Immature natural killer cell (primary cell): Measurements from ENCODE around the gene RXRA. TPM values are rescaled to one million over a fixed set of nuclear protein-coding genes. Genes with fewer than 3 reads are reported as not detected.

Source experiments
- DNase-seq, 3 donors: peaks; one replicate each; pipeline ENCODE4 v3.0.0; 2022; ENCODE audit warnings: mixed read lengths in 1 of 3
- H3K27ac Mint-ChIP-seq, 6 donors: one replicate each; pipeline ENCODE4 v1.8.0; 2020; ENCODE audit warnings: mixed read lengths in 6 of 6, mild to moderate bottlenecking in 5 of 6, inconsistent platforms in 4 of 6, moderate library complexity in 3 of 6
- H3K27me3 Mint-ChIP-seq, 3 donors: one replicate each; pipeline ENCODE4 v1.8.0; 2020 to 2021; ENCODE audit warnings: low read depth in 3 of 3, mild to moderate bottlenecking in 3 of 3, mixed read lengths in 3 of 3, moderate library complexity in 3 of 3, inconsistent platforms in 1 of 3
- H3K36me3 Mint-ChIP-seq, 3 donors: one replicate each; pipeline ENCODE4 v1.8.0; 2020; ENCODE audit warnings: mixed read lengths in 3 of 3, inconsistent platforms in 2 of 3, mild to moderate bottlenecking in 2 of 3
- H3K4me1 Mint-ChIP-seq, 2 donors: one replicate each; pipeline ENCODE4 v1.8.0; 2020; ENCODE audit warnings: inconsistent platforms in 2 of 2, mild to moderate bottlenecking in 2 of 2, mixed read lengths in 2 of 2, moderate library complexity in 1 of 2
- H3K4me3 Mint-ChIP-seq, 5 donors: one replicate each; pipeline ENCODE4 v1.8.0; 2020; ENCODE audit warnings: mild to moderate bottlenecking in 5 of 5, mixed read lengths in 5 of 5, inconsistent platforms in 3 of 5, moderate library complexity in 3 of 5
- H3K9me3 Mint-ChIP-seq, 6 donors: one replicate each; pipeline ENCODE4 v1.8.0; 2020; ENCODE audit warnings: mild to moderate bottlenecking in 6 of 6, mixed read lengths in 6 of 6, inconsistent platforms in 4 of 6, moderate library complexity in 3 of 6
- polyA plus RNA-seq, 3 donors: library from polyadenylated mRNA; unstranded; fragments of 300-500 nt; fragmentation: Illumina TruSeq; gene quantifications; one replicate each; pipeline ENCODE4 v1.2.3, GENCODE V29; 2021

The RXRA gene
- polyA plus RNA-seq, 3 donors from 2014 or later, result 1.0 to 4.4 (median 1.9) TPM

GRCh38 chr9:134395002-134395517 lies 68.8 kb downstream of the RXRA start:
- DNase-seq, result no peak
- H3K9me3 Mint-ChIP-seq, result peaks cover 0 to 5% (median under 1%) of the 10 kb centered on the region in 6 donors
- H3K27me3 Mint-ChIP-seq, result peaks cover 13 to 26% (median 21%) of the 10 kb centered on the region in 3 donors
- H3K27ac Mint-ChIP-seq, result peak overlapping the region in 5 of 6 donors; percentile 66 to 96 (median 92)
- H3K4me1 Mint-ChIP-seq, result peaks cover 66 to 91% of the 10 kb centered on the region in 2 donors
- peaks cover 0 to 3% (median 0%) of the 10 kb centered on the region in 3 donors for H3K36me3 Mint-ChIP-seq
- peak overlapping the region; percentile 21 to 88 (median 84) for H3K4me3 Mint-ChIP-seq

- Mint-ChIP-seq H3K27ac (peak overlapping the region; percentile 76 to 96 (median 93)), H3K36me3 (peaks cover 0 to 3% (median 0%) of the 10 kb centered on the region in 3 donors), H3K27me3 (peaks cover 13 to 23% (median 19%) of the 10 kb centered on the region in 3 donors), H3K4me1 (peaks cover 58 to 84% of the 10 kb centered on the region in 2 donors), H3K9me3 (peaks cover 0 to 5% (median under 1%) of the 10 kb centered on the region in 6 donors), H3K4me3 (peak overlapping the region; percentile 82 to 88 (median 84))
- no peak for DNase-seq
Measured at GRCh38 chr9:134395737-134396257, 69.5 kb downstream of the RXRA start.

GRCh38 chr9:134396258-134396742 lies 70.0 kb downstream of the RXRA start:
- H3K36me3 Mint-ChIP-seq, result peaks cover 0 to 3% (median 0%) of the 10 kb centered on the region in 3 donors
- peaks cover 0 to 5% (median under 1%) of the 10 kb centered on the region in 6 donors for H3K9me3 Mint-ChIP-seq
- peaks cover 13 to 20% (median 19%) of the 10 kb centered on the region in 3 donors for H3K27me3 Mint-ChIP-seq
- peak overlapping the region; percentile 82 to 88 (median 84) for H3K4me3 Mint-ChIP-seq
- H3K4me1 Mint-ChIP-seq, result peaks cover 53 to 79% of the 10 kb centered on the region in 2 donors
- H3K27ac Mint-ChIP-seq, result peak overlapping the region; percentile 76 to 96 (median 93)
- DNase-seq, result peak; percentile 53 to 58 (median 55)

GRCh38 chr9:134396825-134397224 lies 70.6 kb downstream of the RXRA start:
- H3K4me3 Mint-ChIP-seq, result peak overlapping the region; percentile 82 to 88 (median 84)
- H3K36me3 Mint-ChIP-seq, result peaks cover 0 to 3% (median 0%) of the 10 kb centered on the region in 3 donors
- H3K27ac Mint-ChIP-seq, result peak overlapping the region; percentile 76 to 96 (median 93)
- peaks cover 13 to 20% (median 19%) of the 10 kb centered on the region in 3 donors for H3K27me3 Mint-ChIP-seq
- peaks cover 48 to 73% of the 10 kb centered on the region in 2 donors for H3K4me1 Mint-ChIP-seq
- peaks cover 0 to 5% (median under 1%) of the 10 kb centered on the region in 6 donors for H3K9me3 Mint-ChIP-seq
- peak; percentile 55 to 66 (median 60) for DNase-seq

GRCh38 chr9:134398756-134399155 lies 72.5 kb downstream of the RXRA start:
- peaks cover 10 to 18% (median 16%) of the 10 kb centered on the region in 3 donors for H3K27me3 Mint-ChIP-seq
- DNase-seq, result no peak
- H3K4me3 Mint-ChIP-seq, result peak overlapping the region in 1 of 5 donors; percentile 21
- H3K36me3 Mint-ChIP-seq, result peaks cover 0 to 3% (median 0%) of the 10 kb centered on the region in 3 donors
- peaks cover 0 to 5% (median under 1%) of the 10 kb centered on the region in 6 donors for H3K9me3 Mint-ChIP-seq
- H3K4me1 Mint-ChIP-seq, result peaks cover 45 to 68% of the 10 kb centered on the region in 2 donors
- peak overlapping the region in 1 of 6 donors; percentile 65 for H3K27ac Mint-ChIP-seq

- Mint-ChIP-seq H3K27ac (peak overlapping the region in 4 of 6 donors; percentile 6 to 88 (median 42)), H3K4me1 (peaks cover 47 to 68% of the 10 kb centered on the region in 2 donors), H3K4me3 (peak overlapping the region in 1 of 5 donors; percentile 33), H3K36me3 (peaks cover 0 to 3% (median 0%) of the 10 kb centered on the region in 3 donors), H3K9me3 (peaks cover 0 to 2% (median 0%) of the 10 kb centered on the region in 6 donors), H3K27me3 (peaks cover 10 to 18% (median 14%) of the 10 kb centered on the region in 3 donors)
- DNase-seq, result no peak
Measured at GRCh38 chr9:134399435-134400056, 73.3 kb downstream of the RXRA start.

GRCh38 chr9:134400283-134400682 lies 74.0 kb downstream of the RXRA start:
- Mint-ChIP-seq H3K4me1 (peaks cover 48 to 64% of the 10 kb centered on the region in 2 donors), H3K4me3 (no peak overlapping the region), H3K9me3 (peaks cover 0 to 2% (median 0%) of the 10 kb centered on the region in 6 donors), H3K27ac (peak overlapping the region in 1 of 6 donors; percentile 41), H3K36me3 (peaks cover 0 to 3% (median 0%) of the 10 kb centered on the region in 3 donors), H3K27me3 (peaks cover 10 to 15% (median 12%) of the 10 kb centered on the region in 3 donors)
- DNase-seq, result no peak

GRCh38 chr9:134401391-134401790 lies 75.1 kb downstream of the RXRA start:
- Mint-ChIP-seq H3K9me3 (peaks cover 0 to 2% (median 0%) of the 10 kb centered on the region in 6 donors), H3K27me3 (peaks cover 7 to 10% (median 8%) of the 10 kb centered on the region in 3 donors), H3K4me1 (peaks cover 47 to 64% of the 10 kb centered on the region in 2 donors), H3K4me3 (no peak overlapping the region), H3K27ac (no peak overlapping the region), H3K36me3 (peaks cover 0 to 3% (median 0%) of the 10 kb centered on the region in 3 donors)
- no peak for DNase-seq

GRCh38 chr9:134402182-134402581 lies 75.9 kb downstream of the RXRA start:
- H3K4me1 Mint-ChIP-seq, result peaks cover 47 to 64% of the 10 kb centered on the region in 2 donors
- no peak overlapping the region for H3K27ac Mint-ChIP-seq

GRCh38 chr9:134403292-134403681 lies 77.0 kb downstream of the RXRA start:
- Mint-ChIP-seq H3K27ac (peak overlapping the region; percentile 81 to 94 (median 90)), H3K36me3 (peaks cover 0 to 3% (median 0%) of the 10 kb centered on the region in 3 donors), H3K27me3 (peaks cover 11 to 17% (median 15%) of the 10 kb centered on the region in 3 donors), H3K4me3 (peak overlapping the region; percentile 57 to 82 (median 79)), H3K4me1 (peaks cover 41 to 64% of the 10 kb centered on the region in 2 donors), H3K9me3 (peaks cover 0 to 2% (median 0%) of the 10 kb centered on the region in 6 donors)
- DNase-seq, result peak in 1 of 3 donors; percentile 43

More at GRCh38 chr9:134402182-134402581, 75.9 kb downstream of the RXRA start:
- H3K9me3 Mint-ChIP-seq, result peaks cover 0 to 2% (median 0%) of the 10 kb centered on the region in 6 donors
- H3K36me3 Mint-ChIP-seq, result peaks cover 0 to 3% (median 0%) of the 10 kb centered on the region in 3 donors
- peaks cover 8 to 14% (median 13%) of the 10 kb centered on the region in 3 donors for H3K27me3 Mint-ChIP-seq
- no peak overlapping the region for H3K4me3 Mint-ChIP-seq
- no peak for DNase-seq

GRCh38 chr9:134403682-134404301 lies 77.5 kb downstream of the RXRA start:
- H3K36me3 Mint-ChIP-seq, result peaks cover 0 to 3% (median 0%) of the 10 kb centered on the region in 3 donors
- DNase-seq, result peak; percentile 65 to 73 (median 66)
- peaks cover 41 to 63% of the 10 kb centered on the region in 2 donors for H3K4me1 Mint-ChIP-seq
- peaks cover 0 to 2% (median 0%) of the 10 kb centered on the region in 6 donors for H3K9me3 Mint-ChIP-seq
- peak overlapping the region; percentile 57 to 82 (median 79) for H3K4me3 Mint-ChIP-seq
- peaks cover 11 to 15% (median 15%) of the 10 kb centered on the region in 3 donors for H3K27me3 Mint-ChIP-seq
- H3K27ac Mint-ChIP-seq, result peak overlapping the region; percentile 81 to 94 (median 90)

- Mint-ChIP-seq H3K36me3 (peaks cover 0 to under 1% (median under 1%) of the 10 kb centered on the region in 3 donors), H3K4me3 (peak overlapping the region; percentile 57 to 82 (median 79)), H3K9me3 (no peaks in the 10 kb centered on the region), H3K27ac (peak overlapping the region; percentile 81 to 94 (median 90)), H3K4me1 (peaks cover 42 to 57% of the 10 kb centered on the region in 2 donors), H3K27me3 (peaks cover 11 to 15% (median 15%) of the 10 kb centered on the region in 3 donors)
- DNase-seq, result peak in 1 of 3 donors; percentile 20
Measured at GRCh38 chr9:134404376-134405358, 78.4 kb downstream of the RXRA start.
